ENCODE data around the gene BHLHA15. TPM values are rescaled to one million over a fixed set of nuclear protein-coding genes. Genes with fewer than 3 reads are reported as not detected.

BHLHA15 gene
- total RNA-seq, 2 experiments from 2014 or later, result not detected

GRCh38 chr7:98212532-98213041, 1.3 kb downstream of the BHLHA15 start:
- DNase-seq (peak in 1 of 14 experiments; percentile 24), ATAC-seq (ENCODE audit: poor library complexity) (no peak)
- Histone ChIP-seq H3K9me3 (ENCODE audit: control insufficient read depth in 1 of 2, insufficient read depth in 1 of 2, low read length in 2 of 2) (no peaks in the 10 kb centered on the region), H3K4me1 (ENCODE audit: insufficient read depth, low read length) (peaks cover 13% of the 10 kb centered on the region), H3K36me3 (ENCODE audit: insufficient read depth, low read length) (peaks cover 15% of the 10 kb centered on the region), H3K27me3 (ENCODE audit: control insufficient read depth in 1 of 2, insufficient read depth in 2 of 2, low read length in 2 of 2) (no peaks in the 10 kb centered on the region), H3K27ac (ENCODE audit: low read depth in 1 of 2, low read length in 2 of 2) (no peak overlapping the region), H3K4me3 (ENCODE audit: low read length) (no peak overlapping the region)
- TF ChIP-seq CTCF (IDR thresholded peaks at IDR 0.05), result no peak
- no peak overlapping the region for H3K27ac Mint-ChIP-seq
- intact Hi-C loops (cut with DNase I, micrococcal nuclease), result loop anchor here in 1 of 2 experiments (5.0 kb wide), 2 partner anchors 40 to 70 kb away; partner anchors contain the start of genes BRI3 and TECPR1
- H3K4me1 Mint-ChIP-seq (ENCODE audit: low read depth), result peaks cover 10% of the 10 kb centered on the region
- POLR2A ChIA-PET, result interaction anchor here (1.1 to 2.7 kb wide), 2 partner anchors 10 to 39 kb away, joined by 3 to 18 read pairs; no protein-coding TSS in a partner anchor
- no peaks in the 10 kb centered on the region for H3K27me3 Mint-ChIP-seq
- peaks cover 12% of the 10 kb centered on the region for H3K36me3 Mint-ChIP-seq (ENCODE audit: low read depth)
- H3K9me3 Mint-ChIP-seq, result no peaks in the 10 kb centered on the region
- CTCF ChIA-PET, result no interaction called here
- H3K4me3 Mint-ChIP-seq, result no peak overlapping the region

GRCh38 chr7:98213296-98213887, 2.2 kb downstream of the BHLHA15 start:
- Mint-ChIP-seq H3K9me3 (no peaks in the 10 kb centered on the region), H3K4me3 (no peak overlapping the region)
- POLR2A ChIA-PET, result interaction anchor here (1.1 kb wide), 1 partner anchor 38 kb away, joined by 3 read pairs; no protein-coding TSS in a partner anchor

More at GRCh38 chr7:98213296-98213887, 2.2 kb downstream of the BHLHA15 start:
- H3K4me1 ChIP-seq (ENCODE audit: insufficient read depth, low read length), result peaks cover 13% of the 10 kb centered on the region
- no peak for ATAC-seq (ENCODE audit: poor library complexity)
- no peaks in the 10 kb centered on the region for H3K9me3 ChIP-seq (ENCODE audit: control insufficient read depth in 1 of 2, insufficient read depth in 1 of 2, low read length in 2 of 2)
- H3K36me3 Mint-ChIP-seq (ENCODE audit: low read depth), result peaks cover 15% of the 10 kb centered on the region
- H3K27ac Mint-ChIP-seq, result no peak overlapping the region
- peaks cover 23% of the 10 kb centered on the region for H3K36me3 ChIP-seq (ENCODE audit: insufficient read depth, low read length)
- CTCF ChIA-PET, result no interaction called here
- no peak for TF ChIP-seq CTCF (IDR thresholded peaks at IDR 0.05)
- DNase-seq, result no peak
- peaks cover 14% of the 10 kb centered on the region for H3K4me1 Mint-ChIP-seq (ENCODE audit: low read depth)
- no peak overlapping the region for H3K27ac ChIP-seq (ENCODE audit: low read depth in 1 of 2, low read length in 2 of 2)
- no peak overlapping the region for H3K4me3 ChIP-seq (ENCODE audit: low read length)
- no peaks in the 10 kb centered on the region for H3K27me3 ChIP-seq (ENCODE audit: control insufficient read depth in 1 of 2, insufficient read depth in 2 of 2, low read length in 2 of 2)
- no peaks in the 10 kb centered on the region for H3K27me3 Mint-ChIP-seq
- intact Hi-C loops (cut with DNase I, micrococcal nuclease), result loop anchor here in 1 of 2 experiments (5.0 kb wide), 2 partner anchors 39 to 69 kb away; partner anchors contain the start of genes BRI3 and TECPR1
